OCI-LY3 (cell line): ENCODE results near the gene PDE7B.

Experiments used
- CTCF ChIP-seq: fragments of 200-600, 300-600 bp; sonication (generic); IDR thresholded peaks from 2 replicates; pipeline ENCODE4 v1.5.1; 2014; ENCODE audit warnings: antibody characterized with exemption, low read length, low read depth
- EZH2phosphoT487 ChIP-seq: fragments of 200-600 bp; shearing (Covaris generic); IDR thresholded peaks from 2 replicates; pipeline ENCODE4 v1.6.1; 2018; ENCODE audit warnings: antibody characterized with exemption, mixed run types, low read depth

- no peak for TF ChIP-seq CTCF
- no peak for TF ChIP-seq EZH2phosphoT487
These were observed 265.6 kb downstream of the PDE7B start for GRCh38 chr6:136117081-136117480.
